H1 (cell line): ENCODE results near the gene PRKCSH. TPM values are rescaled to one million over a fixed set of nuclear protein-coding genes. Genes with fewer than 3 reads are reported as not detected.

ENCODE experiments used
- CTCF ChIA-PET: fragments of 300-600 bp; sonication (Branson Sonifier 250); formaldehyde crosslinking; loops from one replicate; lab custom pipeline; 2021; ENCODE audit not compliant: partially characterized antibody; lab: Charles Lee
- POLR2A ChIA-PET: fragments of 300-600 bp; sonication (Branson Sonifier 250); formaldehyde crosslinking; loops from one replicate; lab custom pipeline; 2021; ENCODE audit warnings: inconsistent platforms; ENCODE audit not compliant: partially characterized antibody; lab: Charles Lee
- DNase-seq, 2 experiments: peaks; one replicate each; pipeline versions ENCODE4 v3.0.0 to v3.0.0-alpha.2; 2010 to 2022; ENCODE audit warnings: low spot score in 2 of 2, low read depth in 1 of 2, mixed read lengths in 1 of 2
- FAIRE-seq: peaks from 2 replicates; lab custom pipeline; 2011; peaks lifted over from hg19 to GRCh38; lab: Jason Lieb, UNC
- H2AFZ ChIP-seq: 2 replicates; pipeline ENCODE4 v1.8.1; 2012; ENCODE audit warnings: low read length, inconsistent platforms
- H2AK5ac ChIP-seq: 2 replicates; pipeline ENCODE4 v1.6.1; 2013; ENCODE audit warnings: low read depth, low read length
- H2BK120ac ChIP-seq: replicated peaks from 2 replicates; pipeline ENCODE3; 2013; ENCODE audit warnings: low read depth, low read length, inconsistent platforms
- H2BK12ac ChIP-seq: 2 replicates; pipeline ENCODE4 v1.6.1; 2013; ENCODE audit warnings: low read depth, low read length
- H2BK15ac ChIP-seq: 2 replicates; pipeline ENCODE4 v1.6.1; 2013; ENCODE audit warnings: low read length
- H2BK20ac ChIP-seq: 2 replicates; pipeline ENCODE4 v1.6.1; 2013; ENCODE audit warnings: low read length
- H2BK5ac ChIP-seq: 2 replicates; pipeline ENCODE4 v1.6.1; 2013; ENCODE audit warnings: low read depth, low read length
- H3K14ac ChIP-seq: 2 replicates; pipeline ENCODE4 v1.6.1; 2013; ENCODE audit warnings: inconsistent platforms; ENCODE audit not compliant: insufficient read length
- H3K18ac ChIP-seq: 2 replicates; pipeline ENCODE4 v1.6.1; 2013; ENCODE audit warnings: low read length; ENCODE audit errors: extremely low read depth
- H3K23ac ChIP-seq: 2 replicates; pipeline ENCODE4 v1.6.1; 2013; ENCODE audit warnings: inconsistent platforms; ENCODE audit not compliant: insufficient read length
- H3K23me2 ChIP-seq: 2 replicates; pipeline ENCODE4 v1.6.1; 2013; ENCODE audit warnings: low read depth, low read length
- H3K27ac ChIP-seq: 2 replicates; pipeline ENCODE4 v1.6.1; 2011; ENCODE audit warnings: low read depth, low read length, inconsistent platforms
- H3K27me3 ChIP-seq, 4 experiments: replicated peaks in 1 of 4; 1 replicate in 1 of 4; 2 replicates in 3 of 4; pipeline versions ENCODE4 v1.6.1 to v1.8.1; 2011 to 2013; ENCODE audit warnings: low read length in 3 of 4, mild to moderate bottlenecking in 3 of 4, inconsistent platforms in 2 of 4, mixed read lengths in 2 of 4, moderate library complexity in 1 of 4; ENCODE audit not compliant: control insufficient read depth in 3 of 4, insufficient read depth in 3 of 4; ENCODE audit errors: extremely low read depth in 1 of 4
- H3K36me3 ChIP-seq, 4 experiments: 2 replicates each; pipeline versions ENCODE4 v1.6.1 to v1.8.1; 2011 to 2013; ENCODE audit warnings: mild to moderate bottlenecking in 4 of 4, low read length in 3 of 4, moderate library complexity in 2 of 4, control low read depth in 1 of 4, inconsistent platforms in 1 of 4; ENCODE audit not compliant: insufficient read depth in 4 of 4, control insufficient read depth in 2 of 4
- H3K4ac ChIP-seq: replicated peaks from 2 replicates; pipeline ENCODE3; 2013; ENCODE audit warnings: low read length, low read depth, mixed read lengths, inconsistent platforms; ENCODE audit not compliant: insufficient read length
- H3K4me1 ChIP-seq, 4 experiments: replicated peaks in 1 of 4; 1 replicate in 1 of 4; 2 replicates in 3 of 4; pipeline versions ENCODE4 v1.6.1 to v1.8.1; 2011 to 2013; ENCODE audit warnings: low read length in 3 of 4, inconsistent platforms in 2 of 4, mixed read lengths in 1 of 4; ENCODE audit not compliant: insufficient read depth in 4 of 4, control insufficient read depth in 3 of 4
- H3K4me2 ChIP-seq, 2 experiments: 2 replicates each; pipeline versions ENCODE4 v1.6.1 to v1.8.1; 2011 to 2013; ENCODE audit warnings: low read depth in 2 of 2, low read length in 2 of 2, control low read depth in 1 of 2, inconsistent platforms in 1 of 2, mild to moderate bottlenecking in 1 of 2; ENCODE audit not compliant: insufficient read depth in 1 of 2
- H3K4me3 ChIP-seq, 4 experiments: fragments of 200-600, 300-600 bp in 1 of 4; sonication (generic), shearing (Covaris generic), sonication (Bioruptor Twin) in 1 of 4; 2 replicates each; pipeline versions ENCODE4 v1.5.1 to v1.8.1; 2011 to 2016; ENCODE audit warnings: low read length in 4 of 4, low read depth in 3 of 4, control low read depth in 2 of 4, inconsistent platforms in 2 of 4, mild to moderate bottlenecking in 2 of 4, mixed read lengths in 1 of 4, moderate library complexity in 1 of 4; ENCODE audit not compliant: insufficient read depth in 2 of 4; ENCODE audit errors: extremely low read depth in 1 of 4
- H3K56ac ChIP-seq: replicated peaks from 2 replicates; pipeline ENCODE3; 2013; ENCODE audit warnings: low read depth, mild to moderate bottlenecking, mixed read lengths, low read length, inconsistent platforms; ENCODE audit not compliant: insufficient read length
- H3K79me1 ChIP-seq: 2 replicates; pipeline ENCODE4 v1.6.1; 2013; ENCODE audit warnings: low read depth, low read length, control low read depth
- H3K79me2 ChIP-seq, 2 experiments: 2 replicates each; pipeline versions ENCODE4 v1.6.1 to v1.8.1; 2012 to 2013; ENCODE audit warnings: low read length in 2 of 2, mild to moderate bottlenecking in 2 of 2, inconsistent platforms in 1 of 2; ENCODE audit not compliant: insufficient read depth in 2 of 2, control insufficient read depth in 1 of 2
- H3K9ac ChIP-seq, 4 experiments: replicated peaks in 1 of 4; 1 replicate in 1 of 4; 2 replicates in 3 of 4; pipeline versions ENCODE4 v1.6.1 to v1.8.1; 2011 to 2013; ENCODE audit warnings: low read depth in 3 of 4, low read length in 3 of 4, control low read depth in 2 of 4, mild to moderate bottlenecking in 2 of 4, moderate library complexity in 2 of 4, inconsistent platforms in 1 of 4; ENCODE audit errors: extremely low read depth in 1 of 4
- H3K9me3 ChIP-seq, 2 experiments: 2 replicates each; pipeline versions ENCODE4 v1.6.1 to v1.8.1; 2012 to 2013; ENCODE audit warnings: mild to moderate bottlenecking in 2 of 2, moderate library complexity in 2 of 2, control low read depth in 1 of 2, inconsistent platforms in 1 of 2, low read depth in 1 of 2, low read length in 1 of 2, mixed read lengths in 1 of 2; ENCODE audit not compliant: insufficient read depth in 2 of 2
- H4K20me1 ChIP-seq, 2 experiments: replicated peaks in 1 of 2; 2 replicates each; pipeline versions ENCODE3 to v1.8.1; 2011 to 2013; ENCODE audit warnings: inconsistent platforms in 2 of 2, low read length in 2 of 2, mild to moderate bottlenecking in 1 of 2; ENCODE audit not compliant: insufficient read depth in 2 of 2, control insufficient read depth in 1 of 2
- H4K5ac ChIP-seq: 2 replicates; pipeline ENCODE4 v1.6.1; 2013; ENCODE audit warnings: low read length, low read depth, mixed read lengths, inconsistent platforms; ENCODE audit not compliant: insufficient read length
- H4K8ac ChIP-seq: 2 replicates; pipeline ENCODE4 v1.8.0; 2013; ENCODE audit warnings: mild to moderate bottlenecking, moderate library complexity, low read length, inconsistent platforms; ENCODE audit not compliant: insufficient read depth; ENCODE audit errors: extremely low read depth
- H4K91ac ChIP-seq: replicated peaks from 2 replicates; pipeline ENCODE3; 2013; ENCODE audit warnings: low read length, mixed read lengths, inconsistent platforms; ENCODE audit not compliant: insufficient read length
- POLR2A ChIP-seq, 2 experiments: IDR thresholded peaks; 1 replicate in 1 of 2; 2 replicates in 1 of 2; pipeline ENCODE4 v1.6.1; 2011; ENCODE audit warnings: low read depth in 2 of 2, low read length in 2 of 2, mild to moderate bottlenecking in 2 of 2; ENCODE audit errors: control extremely low read depth in 1 of 2
- SIX5 ChIP-seq: IDR thresholded peaks from 2 replicates; pipeline ENCODE4 v1.6.1; 2011; ENCODE audit warnings: mild to moderate bottlenecking, low read depth, low read length
- WGBS, 2 experiments: shearing (Covaris generic) in 1 of 2; methylation state at CpG; one replicate each; pipeline versions ENCODE4 v1.1.6 to v1.1.7; 2013 to 2015; ENCODE audit warnings: low lambda C conversion rate in 2 of 2, mixed read lengths in 2 of 2, inconsistent platforms in 1 of 2, low coverage in 1 of 2, missing lambda C conversion rate in 1 of 2; ENCODE audit not compliant: insufficient replicate concordance in 2 of 2, insufficient coverage in 1 of 2, insufficient read length in 1 of 2; ENCODE audit errors: extremely low coverage in 1 of 2, missing lambda C conversion rate in 1 of 2; 5-methylcytosine and 5-hydroxymethylcytosine counted together
- microRNA-seq, 2 experiments: library from miRNA; unstranded; fragments of <30 nt; microRNA quantifications; one replicate each; pipeline versions ENCODE4 to v1.2.0, GENCODE V29; 2016 to 2020; ENCODE audit warnings: borderline microRNAs expressed in 2 of 2, borderline number of aligned reads in 2 of 2, borderline replicate concordance in 1 of 2
- polyA plus RNA-seq, 7 experiments: library from polyadenylated mRNA; depleted of rRNA in 3 of 7; stranded (reverse) in 5 of 7; unstranded in 2 of 7; fragments of >200 nt in 5 of 7; fragments of 200-250 nt in 2 of 7; gene quantifications; 1 replicate in 5 of 7; 2 replicates in 1 of 7; 4 replicates in 1 of 7; pipeline versions ENCODE4 v1.2.1 to v1.2.3, GENCODE V29; 2011 to 2013; ENCODE audit warnings: missing spikeins in 2 of 7, mixed read lengths in 2 of 7
- small RNA-seq: library from polyadenylated mRNA; stranded (forward); fragments of <200 nt; extraction: miRNeasy Mini kit (QIAGEN cat#:217004); gene quantifications from one replicate; pipeline ENCODE3, GENCODE V24; 2013; ENCODE audit not compliant: insufficient read depth
- total RNA-seq: library from RNA; stranded (reverse); fragmentation: NEBNext Ultra II Directional; extraction: Animal tissue kit (Norgen Biotek cat#: 25700); gene quantifications from 2 replicates; pipeline ENCODE4 v1.2.1, GENCODE V29; 2021

PRKCSH gene
- total and polyA plus RNA-seq, 2 of the 8 experiments (the other 6 are each of a cell fraction or from before 2014, with no cell fraction given), result 97.2 to 337 TPM

DNA sequence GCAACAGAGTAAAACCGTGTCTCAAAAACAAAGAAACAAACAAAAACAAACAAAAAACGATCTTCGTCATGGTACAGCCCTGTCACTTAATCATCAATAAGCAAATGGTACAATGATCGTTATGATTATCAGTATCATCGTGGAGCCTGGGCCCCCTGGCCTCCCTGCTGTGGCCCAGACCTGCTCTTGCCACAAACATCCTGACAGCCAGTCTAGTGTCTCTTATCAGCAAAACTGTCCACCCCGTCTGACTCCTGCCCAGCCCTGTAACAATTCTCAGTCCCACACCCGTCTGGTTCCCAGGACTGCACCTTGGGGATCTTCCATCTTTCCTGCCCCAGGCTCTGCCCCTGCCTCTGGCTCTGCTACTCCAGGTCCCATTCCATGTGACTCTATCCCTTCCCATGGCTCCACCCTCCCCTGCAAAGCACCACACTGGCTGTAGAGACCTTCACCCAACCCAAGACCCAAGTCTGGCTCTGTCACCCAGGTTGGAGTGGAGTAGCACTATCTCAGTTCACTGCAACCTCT is 64.5 kb downstream of the PRKCSH start:
- ChIA-PET POLR2A (interaction anchor here (2.6 kb wide), 1 partner anchor 18 kb away, joined by 7 read pairs; no protein-coding TSS in a partner anchor), CTCF (interaction anchor here (0.6 to 1.4 kb wide), 2 partner anchors 46 to 1277 kb away, joined by 3 to 4 read pairs; no protein-coding TSS in a partner anchor)
- no peak overlapping the region for H3K23ac ChIP-seq

More for the DNA sequence above, 64.5 kb downstream of the PRKCSH start:
- peaks cover 0 to under 1% (median 0%) of the 10 kb centered on the region in 4 experiments; a peak in 1 of 8 replicates for H3K36me3 ChIP-seq
- DNase-seq, result no peak
- H2AFZ ChIP-seq, result no peak overlapping the region
- H2AK5ac ChIP-seq, result no peak overlapping the region
- no peak overlapping the region for H4K8ac ChIP-seq
- no peak overlapping the region for H3K27ac ChIP-seq
- peaks cover 4% of the 10 kb centered on the region for H3K79me1 ChIP-seq
- H3K18ac ChIP-seq, result no peak overlapping the region
- no peaks in the 10 kb centered on the region for H3K27me3 ChIP-seq
- no peak overlapping the region for H2BK5ac ChIP-seq
- 87% methylated on average over 7 of the region's 7 CpGs; no CpG with 5 or more reads in 1 of the 2 experiments for WGBS, 2 experiments
- no peak for FAIRE-seq
- no peak overlapping the region for H2BK15ac ChIP-seq
- no peak overlapping the region for H3K9ac ChIP-seq
- no peaks in the 10 kb centered on the region for H3K9me3 ChIP-seq
- H3K4me1 ChIP-seq, result peaks cover 0 to 4% (median 2%) of the 10 kb centered on the region in 4 experiments; a peak in 3 of 7 replicates
- no peak overlapping the region for H3K4ac ChIP-seq
- peaks cover 1 to 3% of the 10 kb centered on the region in 2 experiments for H4K20me1 ChIP-seq
- no peak overlapping the region for H2BK20ac ChIP-seq
- no peaks in the 10 kb centered on the region for H3K23me2 ChIP-seq
- no peak overlapping the region for H3K56ac ChIP-seq
- no peak overlapping the region for H4K91ac ChIP-seq
- H2BK120ac ChIP-seq, result no peak overlapping the region
- no peak overlapping the region for H3K14ac ChIP-seq
- H3K4me3 ChIP-seq, result no peak overlapping the region
- no peak for TF ChIP-seq POLR2A (IDR thresholded peaks at IDR 0.05; ENCODE audit: control extremely low read depth in 1 of 2, low read depth in 2 of 2, low read length in 2 of 2)
- TF ChIP-seq SIX5, result no peak
- H2BK12ac ChIP-seq, result no peak overlapping the region
- H3K79me2 ChIP-seq, result no peaks in the 10 kb centered on the region; a peak in 1 of 4 replicates
- H3K4me2 ChIP-seq, result no peak overlapping the region
- no peak overlapping the region for H4K5ac ChIP-seq

Small RNAs within 50 kb of the gene (microRNA-seq; reads per million reads assigned to microRNA genes)
- 0.46 to 1.2 reads per million in 2 experiments for gene MIR7974

Small RNAs within 50 kb of the gene (small RNA-seq; reads per million reads assigned to genes)
- 2,153 reads per million, percentile 100 among the genes with 10 or more reads in this experiment for gene MIR7974
- not detected for gene RF00019

Other genes with a start within 250 kb of the PRKCSH start
- gene KANK2, start 238.1 kb upstream of the PRKCSH start, total RNA-seq, result 42.3 and 47.9 TPM in 2 replicates
- 25.2 and 47.7 TPM in 2 replicates for gene KANK2, start 238.1 kb upstream of the PRKCSH start, polyA plus RNA-seq (2011; rRNA removed)
- not detected in 2 replicates for gene ANGPTL8, start 196.0 kb upstream of the PRKCSH start, total RNA-seq
- gene ANGPTL8, start 196.0 kb upstream of the PRKCSH start, polyA plus RNA-seq (2011; rRNA removed), result not detected in 2 replicates
- 44.1 and 54.7 TPM in 2 replicates for gene DOCK6, start 173.1 kb upstream of the PRKCSH start, total RNA-seq
- gene DOCK6, start 173.1 kb upstream of the PRKCSH start, polyA plus RNA-seq (2011; rRNA removed), result 25.5 and 48.4 TPM in 2 replicates
- gene TSPAN16, start 139.5 kb upstream of the PRKCSH start, total RNA-seq, result not detected in 2 replicates
- not detected in 2 replicates for gene TSPAN16, start 139.5 kb upstream of the PRKCSH start, polyA plus RNA-seq (2011; rRNA removed)
- gene RAB3D, start 96.0 kb upstream of the PRKCSH start, total RNA-seq, result 23.8 and 24.4 TPM in 2 replicates
- 17.8 and 23.3 TPM in 2 replicates for gene RAB3D, start 96.0 kb upstream of the PRKCSH start, polyA plus RNA-seq (2011; rRNA removed)
- 73.5 and 78.2 TPM in 2 replicates for gene TMEM205, start 89.4 kb upstream of the PRKCSH start, total RNA-seq
- 423 and 441 TPM in 2 replicates for gene TMEM205, start 89.4 kb upstream of the PRKCSH start, polyA plus RNA-seq (2011; rRNA removed)
- gene CCDC159, start 89.1 kb upstream of the PRKCSH start, total RNA-seq, result 4.0 and 5.5 TPM in 2 replicates
- 5.4 and 7.1 TPM in 2 replicates for gene CCDC159, start 89.1 kb upstream of the PRKCSH start, polyA plus RNA-seq (2011; rRNA removed)
- 9.5 and 11.7 TPM in 2 replicates for gene PLPPR2, start 80.2 kb upstream of the PRKCSH start, total RNA-seq
- gene PLPPR2, start 80.2 kb upstream of the PRKCSH start, polyA plus RNA-seq (2011; rRNA removed), result 7.2 and 14.9 TPM in 2 replicates
- gene SWSAP1, start 61.0 kb upstream of the PRKCSH start, total RNA-seq, result 3.1 and 3.2 TPM in 2 replicates
- 5.1 and 5.2 TPM in 2 replicates for gene SWSAP1, start 61.0 kb upstream of the PRKCSH start, polyA plus RNA-seq (2011; rRNA removed)
- 13.1 and 13.9 TPM in 2 replicates for gene EPOR, start 51.3 kb upstream of the PRKCSH start, total RNA-seq
- 23.4 and 32.3 TPM in 2 replicates for gene EPOR, start 51.3 kb upstream of the PRKCSH start, polyA plus RNA-seq (2011; rRNA removed)
- 40.9 and 47.8 TPM in 2 replicates for gene RGL3, start 16.3 kb upstream of the PRKCSH start, total RNA-seq
- 36.9 and 78.7 TPM in 2 replicates for gene RGL3, start 16.3 kb upstream of the PRKCSH start, polyA plus RNA-seq (2011; rRNA removed)
- 1.6 and 2.2 TPM in 2 replicates for gene ODAD3, start 514 bp upstream of the PRKCSH start, total RNA-seq
- 2.1 and 4.4 TPM in 2 replicates for gene ODAD3, start 514 bp upstream of the PRKCSH start, polyA plus RNA-seq (2011; rRNA removed)
- gene ELAVL3, start 45.4 kb downstream of the PRKCSH start, total RNA-seq, result 1.0 and 2.0 TPM in 2 replicates
- gene ELAVL3, start 45.4 kb downstream of the PRKCSH start, polyA plus RNA-seq (2011; rRNA removed), result 0.80 and 1.2 TPM in 2 replicates
- gene ZNF653, start 70.2 kb downstream of the PRKCSH start, total RNA-seq, result 7.9 and 9.5 TPM in 2 replicates
- gene ZNF653, start 70.2 kb downstream of the PRKCSH start, polyA plus RNA-seq (2011; rRNA removed), result 7.0 and 13.0 TPM in 2 replicates
- 53.5 and 55.7 TPM in 2 replicates for gene ECSIT, start 93.5 kb downstream of the PRKCSH start, total RNA-seq
- 74.1 and 118 TPM in 2 replicates for gene ECSIT, start 93.5 kb downstream of the PRKCSH start, polyA plus RNA-seq (2011; rRNA removed)
- gene CNN1, start 103.2 kb downstream of the PRKCSH start, total RNA-seq, result 29.8 and 32.4 TPM in 2 replicates
- gene CNN1, start 103.2 kb downstream of the PRKCSH start, polyA plus RNA-seq (2011; rRNA removed), result 50.8 and 62.8 TPM in 2 replicates
- gene ELOF1, start 123.6 kb downstream of the PRKCSH start, total RNA-seq, result 84.2 and 88.4 TPM in 2 replicates
- 101 and 160 TPM in 2 replicates for gene ELOF1, start 123.6 kb downstream of the PRKCSH start, polyA plus RNA-seq (2011; rRNA removed)
- 8.3 and 9.0 TPM in 2 replicates for gene ACP5, start 142.0 kb downstream of the PRKCSH start, total RNA-seq
- 14.3 and 16.5 TPM in 2 replicates for gene ACP5, start 142.0 kb downstream of the PRKCSH start, polyA plus RNA-seq (2011; rRNA removed)
- 13.7 and 15.8 TPM in 2 replicates for gene ZNF627, start 161.8 kb downstream of the PRKCSH start, total RNA-seq
- 5.4 and 7.2 TPM in 2 replicates for gene ZNF627, start 161.8 kb downstream of the PRKCSH start, polyA plus RNA-seq (2011; rRNA removed)